DOHH2 (cell line): ENCODE data around the gene IPCEF1.

Experiments used
- EZH2phosphoT487 ChIP-seq: fragments of 200-600 bp; sonication (generic); IDR thresholded peaks from 2 replicates; pipeline ENCODE4 v1.6.1; 2017; ENCODE audit warnings: borderline replicate concordance, mild to moderate bottlenecking, antibody characterized with exemption, low read length, moderate library complexity, mixed read lengths
- TF ChIP-seq, protein P1 (sequence below): fragments of 200-600 bp; sonication (generic); IDR thresholded peaks from one replicate; pipeline ENCODE4 v1.5.1; 2014; ENCODE audit warnings: antibody characterized with exemption, mild to moderate bottlenecking, low read depth, low read length; ENCODE audit not compliant: poor library complexity, severe bottlenecking

- no peak for TF ChIP-seq EZH2phosphoT487
- TF ChIP-seq, protein P1, sequence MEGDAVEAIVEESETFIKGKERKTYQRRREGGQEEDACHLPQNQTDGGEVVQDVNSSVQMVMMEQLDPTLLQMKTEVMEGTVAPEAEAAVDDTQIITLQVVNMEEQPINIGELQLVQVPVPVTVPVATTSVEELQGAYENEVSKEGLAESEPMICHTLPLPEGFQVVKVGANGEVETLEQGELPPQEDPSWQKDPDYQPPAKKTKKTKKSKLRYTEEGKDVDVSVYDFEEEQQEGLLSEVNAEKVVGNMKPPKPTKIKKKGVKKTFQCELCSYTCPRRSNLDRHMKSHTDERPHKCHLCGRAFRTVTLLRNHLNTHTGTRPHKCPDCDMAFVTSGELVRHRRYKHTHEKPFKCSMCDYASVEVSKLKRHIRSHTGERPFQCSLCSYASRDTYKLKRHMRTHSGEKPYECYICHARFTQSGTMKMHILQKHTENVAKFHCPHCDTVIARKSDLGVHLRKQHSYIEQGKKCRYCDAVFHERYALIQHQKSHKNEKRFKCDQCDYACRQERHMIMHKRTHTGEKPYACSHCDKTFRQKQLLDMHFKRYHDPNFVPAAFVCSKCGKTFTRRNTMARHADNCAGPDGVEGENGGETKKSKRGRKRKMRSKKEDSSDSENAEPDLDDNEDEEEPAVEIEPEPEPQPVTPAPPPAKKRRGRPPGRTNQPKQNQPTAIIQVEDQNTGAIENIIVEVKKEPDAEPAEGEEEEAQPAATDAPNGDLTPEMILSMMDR = no peak
Measured at GRCh38 chr6:154402081-154402780, 45.6 kb upstream of the IPCEF1 start.
